GM19467 (cell line): ENCODE data around the gene ATXN1.
A peak's percentile ranks its signal among the peaks of the same experiment; 100 is the strongest.

Experiments
- ATAC-seq: cut with Tn5 transposase; IDR thresholded peaks from one replicate; pipeline ENCODE4 v1.9.1; 2021; ENCODE audit warnings: mild to moderate bottlenecking, moderate library complexity; ENCODE audit not compliant: unreplicated experiment

ATXN1 gene

DNA sequence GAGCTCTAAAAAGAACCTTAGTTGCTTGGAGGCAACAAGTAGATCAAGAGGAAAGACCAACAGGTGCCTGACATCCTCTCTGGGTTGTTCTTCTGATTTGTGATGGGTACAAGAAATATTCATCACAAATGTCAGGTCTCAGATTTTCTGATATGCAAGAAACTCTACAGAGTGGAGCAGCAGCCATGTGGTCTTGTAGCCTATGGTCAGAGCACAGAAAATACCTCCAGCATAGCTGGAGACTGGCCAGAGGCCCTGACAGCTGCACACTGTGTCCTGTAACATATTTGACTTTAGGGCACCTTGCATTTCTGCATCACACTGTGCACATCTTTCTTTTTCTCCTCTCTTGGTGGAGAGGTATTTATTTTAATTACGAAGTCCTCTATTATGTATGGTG lies 406.6 kb downstream of the ATXN1 start:
- no peak for ATAC-seq

DNA sequence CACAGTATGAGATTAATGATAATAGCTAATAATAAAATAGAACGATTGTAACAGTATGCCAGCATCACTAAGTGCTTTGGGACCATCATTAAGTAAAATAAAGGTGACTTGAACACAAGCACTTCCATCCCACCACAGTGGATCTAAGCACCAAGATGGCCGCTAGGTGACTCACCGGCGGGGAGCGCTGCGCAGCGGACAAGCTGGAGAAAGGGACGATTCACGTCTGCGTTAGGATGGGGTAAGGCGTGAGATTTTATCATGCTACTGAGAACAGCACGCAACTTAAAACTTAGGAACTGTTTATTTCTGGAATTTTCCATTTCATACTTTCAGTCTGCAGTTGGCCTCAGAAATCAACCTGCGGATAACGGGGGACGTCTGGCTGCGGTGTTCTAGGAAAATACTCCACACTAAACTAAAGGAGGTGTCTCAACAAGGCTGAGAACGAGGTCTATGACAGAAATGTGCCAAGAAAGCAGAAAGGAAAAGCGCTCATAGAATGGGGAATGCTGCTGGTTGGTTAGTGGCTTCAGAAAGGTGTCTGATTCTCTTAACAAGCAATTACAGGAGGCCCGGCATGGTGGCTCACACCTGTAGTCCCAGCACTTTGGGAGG lies 408.3 kb downstream of the ATXN1 start:
- no peak for ATAC-seq

DNA sequence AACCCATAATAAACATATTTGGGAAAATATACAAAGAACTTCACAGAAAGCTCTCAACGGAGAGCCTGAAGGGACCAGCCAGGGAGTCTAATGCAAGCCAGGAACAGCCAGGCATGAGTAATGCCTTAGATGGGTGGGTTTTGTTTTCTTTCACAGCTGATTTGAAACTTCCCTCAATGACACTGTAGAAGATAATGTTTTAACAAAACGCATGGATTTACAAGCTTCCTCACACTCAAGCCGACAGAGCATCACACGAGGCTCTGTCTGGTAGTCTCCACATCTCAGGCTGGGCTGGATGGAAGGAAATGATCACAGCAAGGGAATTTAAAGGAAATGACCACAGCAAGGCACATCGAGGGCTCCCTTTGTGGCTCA lies 409.0 kb downstream of the ATXN1 start:
- no peak for ATAC-seq

DNA sequence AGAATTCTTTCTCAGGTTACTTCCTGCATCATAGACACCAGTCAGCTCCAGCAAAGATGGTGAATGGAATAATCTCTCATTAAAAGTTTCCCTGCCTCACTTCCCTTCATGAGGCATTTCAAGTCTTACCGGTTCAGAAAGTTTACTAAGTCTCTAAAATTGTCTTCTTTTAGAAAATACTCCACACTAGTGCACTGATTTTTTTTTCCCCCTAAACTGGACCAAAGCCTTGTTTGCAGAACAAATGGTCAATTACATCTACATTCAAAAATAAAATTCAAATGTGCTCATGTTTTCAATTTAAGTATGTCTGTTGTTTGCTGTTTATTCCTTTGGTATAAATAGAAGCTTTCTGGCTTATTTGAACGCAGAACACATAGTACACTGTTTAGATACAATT lies 411.7 kb downstream of the ATXN1 start:
- no peak for ATAC-seq

DNA sequence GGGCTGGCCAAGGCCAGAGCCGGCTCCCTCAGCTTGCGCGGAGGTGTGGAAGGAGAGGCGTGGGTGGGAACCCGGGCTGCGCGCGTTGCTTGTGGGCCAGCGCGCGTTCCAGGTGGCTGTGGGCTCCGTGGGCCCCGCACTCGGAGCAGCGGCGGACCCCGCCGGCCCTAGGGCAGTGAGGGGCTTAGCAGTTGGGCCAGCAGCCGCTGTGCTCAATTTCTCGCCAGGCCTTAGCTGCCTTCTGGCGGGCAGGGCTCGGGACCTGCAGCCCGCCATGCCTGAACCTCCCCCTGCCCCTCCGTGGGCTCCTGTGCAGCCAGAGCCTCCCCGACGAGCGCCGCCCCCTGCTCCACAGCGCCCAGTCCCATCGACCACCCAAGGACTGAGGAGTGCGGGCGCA lies 414.4 kb downstream of the ATXN1 start:
- ATAC-seq = no peak

DNA sequence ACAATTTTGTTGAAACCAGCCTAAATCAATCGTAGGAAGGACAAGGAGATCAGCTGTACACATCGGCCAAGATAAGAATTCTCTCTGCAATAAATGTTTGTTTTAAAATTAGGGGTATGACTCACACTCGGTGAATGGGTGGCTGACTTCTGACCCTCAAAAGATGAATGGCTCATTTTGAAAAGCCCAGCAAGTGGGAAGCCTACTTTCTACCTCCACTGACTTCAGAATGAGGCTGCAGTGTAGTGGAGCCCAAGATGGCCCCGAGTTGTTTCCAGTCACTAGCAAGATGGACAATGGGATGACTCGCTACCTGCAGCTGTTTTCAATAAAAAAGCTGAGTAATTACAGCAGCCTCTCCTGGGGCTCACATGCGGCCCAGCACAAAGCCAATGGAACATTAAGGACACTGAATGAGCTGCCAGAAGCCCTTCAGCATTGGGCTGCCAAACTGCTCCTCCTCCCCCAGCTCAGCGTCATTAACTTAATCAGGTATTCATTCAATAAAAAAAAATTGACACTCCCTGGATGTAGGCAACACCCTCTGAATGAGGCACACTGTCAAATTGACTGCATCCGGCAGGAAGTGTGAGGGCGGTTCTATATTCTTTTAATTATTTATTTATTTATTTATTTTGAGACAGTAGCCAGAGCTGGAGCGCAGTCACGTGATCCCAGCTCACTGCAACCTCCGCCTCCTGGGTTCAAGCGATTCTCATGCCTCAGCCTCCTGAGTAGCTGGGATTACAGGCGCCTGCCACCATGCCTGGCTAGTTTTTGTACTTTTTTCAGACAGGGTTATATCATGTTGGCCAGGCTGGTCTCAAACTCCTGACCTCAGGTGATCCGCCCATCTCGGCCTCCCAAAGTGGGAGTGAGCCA lies 415.6 kb downstream of the ATXN1 start:
- ATAC-seq = no peak

DNA sequence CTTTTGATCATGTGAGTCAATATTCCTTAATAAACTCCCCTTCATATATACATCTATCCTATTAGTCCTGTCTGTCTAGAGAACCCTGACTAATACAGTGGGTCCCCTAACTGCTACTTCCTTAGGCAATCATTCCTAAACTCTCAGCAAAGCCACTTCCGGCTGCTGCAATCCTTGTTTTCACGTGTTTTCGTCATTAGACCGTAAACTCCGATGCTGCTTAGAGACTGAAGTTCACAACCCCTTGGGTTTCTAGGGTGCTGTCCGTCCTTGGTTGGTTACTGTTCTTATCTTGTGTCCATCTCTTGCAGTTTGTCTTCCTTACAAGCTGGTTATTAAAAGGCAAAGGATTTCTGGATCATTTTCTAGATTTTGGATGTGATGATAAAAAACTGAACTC lies 416.5 kb downstream of the ATXN1 start:
- ATAC-seq = no peak

DNA sequence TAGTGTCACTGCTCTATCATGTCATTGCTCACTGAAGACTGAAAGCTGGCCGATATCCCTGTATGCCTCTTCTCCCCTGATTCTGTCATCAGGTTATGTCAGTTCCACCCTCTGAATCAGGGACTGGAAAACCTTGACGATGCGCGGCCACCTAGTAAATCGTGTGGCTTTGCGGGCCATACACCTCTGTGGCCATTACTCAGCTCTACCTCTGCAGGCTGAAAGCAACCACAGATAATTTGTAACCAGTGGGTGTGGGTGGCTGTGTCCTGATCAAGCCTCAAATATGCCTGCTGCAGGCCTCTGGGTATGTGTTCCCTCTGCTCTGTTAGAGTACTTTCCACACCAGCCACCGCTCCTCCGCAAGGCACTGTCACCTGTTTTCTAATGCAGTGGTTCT lies 417.7 kb downstream of the ATXN1 start:
- ATAC-seq = no peak

DNA sequence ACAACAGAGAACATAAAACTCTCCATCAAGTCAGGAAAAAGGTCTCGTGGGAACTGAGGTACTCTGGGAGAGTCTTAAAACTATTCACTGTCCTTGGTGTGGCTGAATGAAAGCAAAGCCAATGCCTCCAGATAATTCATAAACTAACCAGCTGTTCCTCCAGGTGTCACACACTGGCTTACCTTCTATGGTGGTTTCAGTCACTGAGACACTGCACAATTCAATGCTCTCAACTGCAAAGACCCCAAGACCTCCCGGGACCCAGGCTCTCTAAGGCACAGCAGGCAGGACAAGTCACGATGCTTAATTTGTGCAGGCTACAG lies 422.0 kb downstream of the ATXN1 start:
- ATAC-seq = no peak

DNA sequence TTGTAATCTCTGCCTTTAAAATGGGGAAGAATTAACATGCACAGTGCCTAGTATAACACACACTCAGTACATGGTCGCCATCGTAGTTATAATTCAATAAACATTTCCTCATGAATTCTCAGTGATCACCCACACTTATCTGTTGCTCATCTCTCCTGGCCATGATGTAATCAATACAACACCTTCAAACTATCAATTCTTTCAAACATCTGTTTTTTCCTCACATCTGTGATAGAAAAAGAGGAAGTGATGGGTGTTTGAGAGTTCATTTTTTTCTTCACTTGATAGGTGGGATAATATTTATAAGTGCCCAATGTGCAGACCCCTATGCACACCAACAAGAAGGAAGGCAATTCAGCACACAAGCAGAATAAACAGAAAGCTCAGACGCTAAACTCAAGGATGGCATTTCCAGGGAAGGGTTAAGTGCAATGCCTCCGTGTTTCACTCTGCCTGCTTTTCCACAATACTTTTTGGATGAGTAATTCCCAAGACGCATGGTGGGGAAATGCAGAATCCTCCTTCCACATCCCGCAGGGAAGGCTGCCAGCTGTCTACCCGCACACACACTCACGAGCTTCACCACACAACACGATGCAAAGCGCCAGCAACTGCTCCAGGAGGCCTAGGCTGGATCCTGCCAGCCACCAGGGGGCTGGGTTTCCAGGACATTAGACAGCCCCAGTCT lies 422.5 kb downstream of the ATXN1 start:
- ATAC-seq = no peak

DNA sequence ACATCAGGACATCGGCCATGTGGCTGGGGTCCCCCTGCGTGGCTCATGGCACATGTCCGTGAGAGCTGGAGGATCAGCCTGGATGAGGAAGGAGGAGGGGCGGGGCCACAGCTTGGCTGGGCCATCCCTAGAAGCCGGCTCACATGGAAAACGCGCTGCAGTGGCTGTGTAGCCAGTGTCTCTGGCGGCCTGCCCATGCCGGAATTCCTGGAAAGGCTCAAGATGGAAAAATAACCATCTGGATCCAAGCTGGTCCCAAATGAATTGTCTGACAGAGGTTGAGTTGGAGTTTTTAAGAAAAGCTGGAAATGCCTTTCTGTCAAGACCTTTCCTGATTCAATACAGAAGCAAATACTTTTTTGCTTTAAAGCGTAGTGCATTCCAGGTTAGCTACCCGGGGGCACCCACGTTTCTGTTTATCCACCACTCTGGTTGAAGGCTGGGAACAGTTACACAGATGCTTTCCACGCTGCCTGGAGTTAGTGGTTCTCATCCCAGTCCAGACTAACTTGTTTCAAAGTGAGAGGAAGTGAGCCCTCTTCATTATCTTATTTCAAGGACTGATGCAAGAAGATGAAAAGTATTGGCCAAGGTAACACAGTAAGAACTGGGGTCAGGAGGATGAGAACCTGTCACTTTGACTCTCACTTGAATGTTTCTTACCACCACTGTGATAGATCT lies 423.8 kb downstream of the ATXN1 start:
- no peak for ATAC-seq

DNA sequence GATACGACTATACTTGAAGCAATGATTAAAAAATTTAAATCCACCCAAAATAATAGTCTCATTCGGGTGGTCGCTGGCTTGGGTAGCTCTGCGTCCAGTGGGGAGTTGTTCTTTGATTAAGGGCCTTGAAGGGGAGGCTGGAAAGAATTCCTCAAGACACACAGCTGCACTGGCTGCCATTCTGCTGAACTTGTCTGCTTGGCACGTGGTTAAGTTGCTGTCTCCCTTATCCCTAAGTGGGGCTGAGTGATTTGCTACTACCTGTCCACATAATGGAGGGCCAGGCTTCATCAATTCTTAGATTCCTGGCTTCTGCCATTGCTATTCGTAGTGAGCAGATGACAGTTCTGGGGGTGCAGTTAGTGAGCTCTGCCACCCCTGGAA lies 424.4 kb downstream of the ATXN1 start:
- no peak for ATAC-seq

DNA sequence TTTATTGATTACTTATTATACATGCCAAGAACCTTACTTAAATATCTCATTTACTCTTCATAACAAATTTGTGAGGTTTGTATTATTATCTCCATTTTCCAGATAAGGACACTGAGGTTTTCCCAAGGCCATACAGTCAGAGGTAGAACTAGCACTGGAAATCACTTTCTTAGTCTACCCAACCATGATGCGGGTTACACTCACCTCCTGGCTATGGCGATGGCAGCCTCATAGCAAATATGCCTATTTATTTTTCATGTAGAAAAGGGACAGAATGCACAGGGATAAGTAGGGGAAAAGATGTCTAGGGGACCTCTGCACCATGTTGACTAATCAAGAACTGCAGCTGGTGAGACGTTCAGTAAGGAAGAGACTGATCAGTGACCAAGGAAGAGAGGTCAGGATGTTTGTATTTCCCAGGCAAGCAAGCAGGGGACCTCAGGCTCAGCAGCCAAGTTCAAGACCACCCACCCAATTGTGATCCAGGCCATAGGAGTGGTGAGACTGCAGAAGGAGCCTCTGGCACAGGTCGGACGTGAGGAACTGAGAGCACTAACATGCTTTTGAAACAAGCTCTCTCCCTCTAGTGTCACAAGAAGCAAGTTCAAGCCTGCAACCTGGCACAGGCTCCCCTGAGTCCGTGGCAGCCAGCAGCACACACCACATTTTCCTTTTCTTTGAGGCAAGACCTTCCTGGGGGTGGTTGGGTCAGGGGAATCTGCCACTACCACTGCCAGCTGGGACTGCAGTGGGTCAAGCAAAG lies 425.0 kb downstream of the ATXN1 start:
- no peak for ATAC-seq

DNA sequence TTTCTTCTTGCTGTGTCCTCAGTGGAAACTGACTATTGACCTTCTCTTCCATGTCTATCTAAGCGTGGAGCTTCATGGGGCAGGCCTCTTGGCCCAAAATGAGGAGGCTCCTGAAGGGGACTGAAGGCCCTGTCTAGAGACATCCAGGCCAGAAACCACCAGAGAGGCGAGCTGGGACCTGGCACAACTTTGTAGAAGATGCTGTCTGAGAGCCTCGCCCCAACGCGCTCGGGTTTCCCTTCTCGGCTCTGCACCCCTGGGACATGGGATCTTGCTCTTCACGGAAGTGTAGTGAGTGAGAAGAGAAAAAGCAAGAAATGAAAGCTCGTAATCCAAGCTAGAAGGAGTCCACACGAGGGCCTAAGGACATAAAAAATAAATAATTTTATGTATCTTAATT lies 426.1 kb downstream of the ATXN1 start:
- no peak for ATAC-seq

DNA sequence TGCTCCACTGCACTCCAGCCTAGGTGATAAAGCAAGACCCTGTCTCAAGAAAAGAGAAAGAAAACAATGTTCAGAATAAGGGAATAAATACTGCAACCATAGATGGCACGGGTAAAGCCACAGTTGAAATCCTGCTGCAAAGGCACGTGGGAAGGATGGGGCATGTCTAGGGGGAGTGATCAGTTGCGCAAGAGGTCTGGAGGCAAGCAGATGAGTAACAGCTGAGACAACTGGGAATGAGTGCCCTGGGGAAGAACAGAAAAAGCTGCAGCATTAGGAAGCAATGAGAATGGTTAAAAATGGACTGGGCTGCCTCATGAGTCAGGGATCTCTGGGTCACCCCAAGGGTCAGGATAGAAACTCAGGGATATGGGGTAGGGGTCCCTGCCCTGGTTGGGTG lies 426.6 kb downstream of the ATXN1 start:
- no peak for ATAC-seq

DNA sequence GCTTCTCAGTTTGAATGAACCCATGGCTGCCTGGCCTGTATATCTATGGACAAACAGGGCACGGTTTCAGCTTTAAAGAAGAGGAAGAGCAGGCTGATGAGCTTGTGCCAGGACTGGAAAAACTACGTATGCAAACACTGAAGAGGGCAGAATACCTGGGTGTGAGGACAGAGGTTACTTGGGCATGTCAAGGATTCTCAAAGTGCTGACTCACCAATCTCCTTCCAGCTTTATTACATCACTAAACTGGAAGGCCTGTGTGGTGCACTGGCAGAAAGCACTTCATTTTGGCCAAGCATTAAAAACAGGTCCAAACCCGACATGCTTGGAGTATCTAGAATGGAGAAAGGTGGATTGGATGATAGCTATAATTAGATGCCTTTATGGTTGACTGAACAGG lies 427.7 kb downstream of the ATXN1 start:
- ATAC-seq = no peak

DNA sequence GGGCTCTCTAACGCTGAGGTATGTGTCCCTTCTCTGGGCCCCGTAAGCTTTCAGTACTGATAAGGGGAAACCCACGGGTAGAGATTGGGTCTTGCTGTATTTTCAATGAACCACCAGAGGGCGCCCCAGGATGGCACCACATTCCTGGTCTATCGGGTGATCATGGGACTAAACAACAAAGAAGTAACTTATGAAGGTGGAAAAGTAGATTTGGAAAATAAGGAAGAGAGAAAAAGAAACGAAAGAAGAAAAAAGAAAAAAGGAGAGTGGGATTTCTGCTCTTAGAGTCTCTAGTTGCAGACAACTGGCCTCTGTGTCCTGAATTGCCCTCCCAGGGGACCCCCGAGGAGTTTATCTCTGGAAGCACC lies 429.1 kb downstream of the ATXN1 start:
- ATAC-seq = peak; percentile 72

DNA sequence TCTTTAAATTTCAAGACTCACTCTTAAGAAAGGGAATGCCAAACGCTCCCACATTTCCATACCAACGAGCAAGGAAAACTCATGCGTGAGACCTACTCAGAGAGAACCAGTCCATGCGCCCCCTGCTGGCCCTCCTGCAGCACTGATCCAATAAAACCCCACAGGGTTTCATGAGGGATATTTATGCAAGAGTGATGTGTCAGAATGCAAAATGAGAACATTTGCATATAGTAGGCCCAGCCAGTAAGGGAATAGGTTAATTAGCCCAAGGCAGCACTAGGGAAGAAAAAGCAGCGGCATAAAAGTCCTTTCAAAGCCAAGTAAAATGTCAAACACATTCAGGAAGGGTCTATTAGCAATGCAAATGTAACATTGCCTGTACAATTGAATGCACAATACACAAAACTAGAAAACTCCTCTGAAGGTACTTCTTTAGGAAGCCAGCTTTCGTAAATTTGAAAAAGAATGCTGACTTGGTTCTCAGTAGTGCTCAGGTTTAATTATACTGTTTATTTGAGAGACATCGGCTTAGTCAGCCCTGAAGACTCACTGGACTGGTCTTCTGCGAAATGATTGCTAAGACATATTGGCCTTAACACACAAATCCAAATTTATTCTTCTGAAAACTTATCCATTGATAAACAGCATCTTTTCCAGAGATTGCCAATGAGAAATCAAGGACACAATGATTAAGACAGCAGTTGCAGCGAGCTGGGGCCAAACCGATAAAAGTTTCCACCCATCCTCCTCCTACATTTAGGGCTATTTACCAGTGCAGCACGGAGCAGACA lies 429.7 kb downstream of the ATXN1 start:
- ATAC-seq = no peak

DNA sequence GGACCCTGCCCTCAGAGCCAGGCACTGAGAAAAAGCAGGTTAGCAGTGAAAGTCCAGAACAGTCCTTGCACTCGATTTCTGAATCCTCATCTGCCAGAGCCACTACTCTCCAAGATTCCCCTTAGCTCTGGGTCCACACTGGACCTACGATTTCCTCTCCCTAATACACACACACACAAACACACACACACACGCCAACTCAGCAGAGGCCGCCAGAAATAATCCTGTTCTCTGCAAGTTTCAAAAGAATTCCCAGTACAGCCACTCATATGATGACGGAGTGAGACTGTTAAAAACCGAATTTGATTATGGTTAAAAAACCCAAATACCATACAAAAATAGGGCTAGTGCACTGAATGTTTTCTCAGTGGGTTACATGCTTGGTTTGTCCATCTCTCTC lies 432.0 kb downstream of the ATXN1 start:
- ATAC-seq = no peak

DNA sequence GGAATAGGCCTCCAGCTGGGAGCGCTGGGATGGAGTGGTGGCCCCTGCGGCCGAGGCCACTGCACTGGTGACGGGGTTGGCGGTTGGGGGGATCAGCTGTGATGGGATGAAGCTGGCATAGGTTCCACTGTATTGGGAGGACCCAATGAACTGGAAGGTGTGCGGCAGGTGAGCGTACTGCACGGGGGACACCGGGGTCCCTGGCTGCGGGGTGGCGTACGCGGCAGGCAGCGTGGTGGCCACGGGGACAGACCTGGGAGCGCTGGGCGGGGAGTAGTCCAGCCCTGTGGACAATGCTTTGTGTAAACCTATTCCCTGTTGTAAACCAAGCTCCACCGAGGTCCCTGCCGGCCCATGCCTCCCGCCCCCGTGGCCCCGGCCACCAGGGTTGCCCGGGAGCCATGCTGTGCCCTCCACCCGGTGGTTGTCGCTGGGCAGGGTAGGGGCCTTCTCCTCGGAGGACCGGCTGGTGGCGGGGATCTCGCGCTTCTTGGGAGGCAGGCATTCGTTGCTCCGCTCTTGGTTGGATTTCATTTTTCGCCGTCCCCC lies 433.4 kb downstream of the ATXN1 start:
- ATAC-seq = no peak
